NCI-H1105 (cell line): ENCODE data around the gene CLEC20A.

Source experiments
- DNase-seq: peaks from one replicate; lab custom pipeline; 2025; lab: John Stamatoyannopoulos, UW

The CLEC20A gene

DNA sequence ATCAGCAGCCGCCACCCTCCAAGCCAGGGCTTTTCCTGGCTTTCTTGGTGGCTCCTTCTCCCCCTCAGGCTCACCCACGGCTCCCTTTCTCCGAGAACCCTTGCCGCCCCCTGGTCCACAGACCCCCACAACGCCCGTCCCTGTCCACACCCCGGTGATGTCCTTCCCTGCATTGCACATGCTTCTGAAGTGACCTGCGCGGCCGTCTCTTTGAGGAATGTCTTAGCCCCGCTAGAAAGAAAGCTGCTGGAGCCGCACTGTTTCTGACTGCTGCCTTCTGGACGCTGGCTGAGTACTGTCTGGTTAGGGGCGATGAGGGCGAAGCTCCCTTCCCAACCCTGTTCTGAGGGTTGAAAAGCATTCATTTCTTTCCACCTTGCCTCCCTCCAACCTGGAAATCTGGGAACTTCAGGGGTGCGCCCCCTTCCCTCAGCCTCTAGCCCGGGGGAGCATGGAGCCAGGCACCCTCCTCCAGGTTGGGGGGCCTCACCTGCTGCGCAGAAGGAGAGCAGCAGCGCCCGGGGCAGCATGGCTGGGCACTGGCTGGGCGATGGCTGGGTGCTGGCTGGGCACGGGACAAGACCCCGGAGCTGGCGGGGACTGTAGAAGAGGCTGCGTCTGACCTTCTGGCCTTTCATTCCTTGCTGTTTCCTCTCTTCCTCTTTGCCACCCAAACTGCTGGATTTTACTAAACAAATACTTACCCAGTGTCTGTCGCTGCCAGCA is at the start of gene CLEC20A:
Gene CLEC20A, minus strand, starts transcription at position 555 of the 726 bp plus-strand sequence. Its CDS starts 25 bp downstream, at position 530.
- no peak for DNase-seq

DNA sequence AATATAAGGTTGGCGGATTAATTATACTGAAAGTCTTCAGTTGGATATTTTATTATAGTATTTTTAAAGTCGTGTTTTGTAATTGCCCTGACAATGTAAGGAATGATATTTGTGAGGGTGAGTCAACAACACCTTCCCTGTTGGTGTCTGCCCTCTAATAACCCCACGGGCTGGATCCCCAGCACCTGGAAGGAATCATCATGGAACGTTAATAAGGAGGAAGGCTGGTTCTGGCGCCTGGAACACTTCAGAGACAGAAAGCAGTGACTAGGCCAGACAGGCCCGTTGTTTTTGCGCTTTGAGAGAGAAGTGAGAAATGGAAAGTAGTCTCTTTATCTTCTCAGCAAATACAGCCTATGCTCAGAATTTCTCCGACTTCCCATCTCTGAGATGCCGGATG is 47.8 kb upstream of the CLEC20A start:
- DNase-seq = no peak

DNA sequence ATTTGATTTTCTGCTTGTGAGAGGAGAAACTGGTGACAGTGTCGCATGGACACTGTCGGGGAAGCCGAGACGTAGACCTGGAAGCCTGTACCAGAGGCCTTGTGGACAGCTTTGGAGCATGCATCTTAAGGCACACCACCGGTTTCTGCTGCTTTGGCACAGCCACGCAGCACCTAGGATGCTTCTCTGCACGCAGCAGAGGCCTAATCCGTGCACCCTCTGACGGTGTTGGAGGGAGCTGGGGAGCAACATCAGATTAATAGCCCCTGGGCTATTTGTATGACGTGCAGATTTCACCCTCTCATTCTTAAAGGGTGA is 46.5 kb upstream of the CLEC20A start:
- no peak for DNase-seq

GRCh38 chr1:178542554-178543289 is 46.0 kb upstream of the CLEC20A start:
- DNase-seq = peak; percentile 22

GRCh38 chr1:178541829-178542553 is 45.2 kb upstream of the CLEC20A start:
- no peak for DNase-seq

DNA sequence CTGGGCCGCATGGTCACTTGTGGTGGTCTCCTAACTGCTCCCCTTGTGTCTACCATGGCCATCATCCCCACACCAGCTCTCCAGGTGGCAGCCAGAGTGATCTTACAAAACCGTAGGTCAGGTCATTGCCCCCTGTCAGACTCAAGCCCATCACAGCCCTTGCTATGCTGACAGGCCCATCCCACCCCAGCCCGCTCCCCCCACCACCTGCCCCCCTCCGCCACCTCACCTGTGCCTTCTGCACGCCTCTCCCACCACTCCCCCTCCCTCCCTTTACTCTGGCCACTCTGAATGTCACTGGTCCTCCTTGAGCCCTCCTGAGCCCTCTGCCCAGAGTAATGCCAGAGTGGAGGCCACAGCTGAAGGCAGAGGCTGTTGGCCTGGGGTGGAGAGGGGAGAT is 44.6 kb upstream of the CLEC20A start:
- no peak for DNase-seq

DNA sequence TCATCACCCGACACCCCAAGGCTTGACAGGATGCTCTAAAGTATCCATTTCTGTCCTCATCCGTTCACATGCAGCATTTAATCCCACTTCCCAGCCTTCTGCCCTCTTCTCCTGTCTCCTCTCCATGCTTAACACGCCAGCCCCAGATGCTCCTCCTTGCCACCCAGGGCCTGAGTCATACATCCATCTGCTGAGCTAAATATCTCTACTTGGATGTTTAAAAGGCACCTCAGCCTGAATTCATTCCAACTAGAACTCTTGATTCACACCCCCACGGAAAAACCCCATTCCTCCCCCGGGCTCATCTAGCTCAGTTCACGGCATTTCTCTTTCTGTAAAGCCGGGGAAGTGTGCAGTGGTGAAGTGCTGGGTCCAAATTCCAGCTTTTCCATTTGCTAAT is 43.9 kb upstream of the CLEC20A start:
- DNase-seq = no peak

DNA sequence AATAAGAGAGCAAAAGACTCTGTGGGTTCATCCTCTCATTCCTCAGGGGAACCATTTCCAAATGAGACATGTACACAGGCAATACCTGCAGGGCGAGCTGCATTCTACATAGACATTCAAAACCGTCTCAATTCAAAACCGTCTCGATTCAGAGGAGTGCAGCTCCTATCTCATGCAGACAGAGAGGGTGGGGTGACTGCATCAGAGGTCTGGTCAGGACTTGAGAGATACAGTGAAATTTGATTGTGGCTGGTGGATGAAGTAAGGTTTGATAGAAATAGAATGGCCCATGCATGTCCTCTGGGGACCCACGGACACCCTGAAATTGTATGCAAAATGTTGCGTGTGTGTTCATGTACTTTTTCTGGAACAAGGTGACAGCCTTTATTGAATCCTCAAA is 43.4 kb upstream of the CLEC20A start:
- no peak for DNase-seq

DNA sequence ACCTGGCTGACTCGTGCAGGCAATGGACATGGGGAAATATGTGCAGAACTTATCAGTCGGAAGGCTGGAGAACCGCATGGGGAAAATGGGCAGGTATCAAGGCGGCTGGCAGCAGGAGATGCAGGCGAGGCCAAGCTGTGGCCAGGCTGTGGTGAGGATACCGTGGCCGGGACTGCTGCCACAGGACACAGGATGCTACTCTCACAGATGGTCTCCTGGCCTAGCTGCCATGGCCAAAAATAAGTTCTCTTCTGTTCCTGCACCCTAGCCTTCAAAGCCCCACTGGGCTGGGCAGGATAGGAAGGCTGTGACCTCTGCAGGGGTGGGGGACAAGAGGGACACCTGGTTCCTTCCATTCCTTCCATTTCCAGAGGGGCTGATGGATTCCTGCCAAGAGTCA is 42.5 kb upstream of the CLEC20A start:
- DNase-seq = no peak

- no peak for DNase-seq
Observed at GRCh38 chr1:178538192-178538916, 41.6 kb upstream of the CLEC20A start.

DNA sequence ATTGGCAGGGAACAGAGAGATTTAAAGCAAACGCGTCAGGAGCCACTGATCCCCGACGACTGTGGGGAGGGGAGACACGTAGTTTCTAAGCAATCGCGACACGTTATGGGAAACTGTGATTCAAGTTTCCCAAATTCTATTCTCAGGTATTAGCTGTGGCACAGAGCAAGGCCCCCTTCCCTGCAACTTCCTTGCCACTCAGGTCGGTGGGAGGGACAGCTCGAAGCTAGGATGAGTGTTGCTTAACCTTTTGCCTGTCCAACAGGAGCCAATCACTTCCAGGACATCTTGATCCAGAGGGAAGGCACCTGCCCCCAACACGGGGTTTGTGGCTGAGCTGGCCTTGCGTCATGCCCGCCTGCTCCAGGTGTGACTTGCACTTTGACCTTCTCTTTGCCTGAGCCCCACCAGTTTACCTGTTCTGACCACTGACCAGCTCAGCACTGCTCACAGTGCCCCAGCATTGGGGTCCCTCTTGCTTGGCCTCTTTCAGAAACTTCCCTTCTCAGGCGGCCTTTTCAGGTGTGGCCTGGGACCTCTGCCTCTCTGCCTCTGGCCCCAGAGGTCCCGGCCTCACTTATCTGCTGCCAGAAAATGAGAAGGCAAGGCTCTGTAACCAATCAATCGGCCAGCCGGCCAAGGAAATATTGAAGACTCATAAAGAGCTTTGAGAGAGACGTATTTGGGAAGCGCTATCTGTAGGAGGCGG is 40.8 kb upstream of the CLEC20A start:
- no peak for DNase-seq

DNA sequence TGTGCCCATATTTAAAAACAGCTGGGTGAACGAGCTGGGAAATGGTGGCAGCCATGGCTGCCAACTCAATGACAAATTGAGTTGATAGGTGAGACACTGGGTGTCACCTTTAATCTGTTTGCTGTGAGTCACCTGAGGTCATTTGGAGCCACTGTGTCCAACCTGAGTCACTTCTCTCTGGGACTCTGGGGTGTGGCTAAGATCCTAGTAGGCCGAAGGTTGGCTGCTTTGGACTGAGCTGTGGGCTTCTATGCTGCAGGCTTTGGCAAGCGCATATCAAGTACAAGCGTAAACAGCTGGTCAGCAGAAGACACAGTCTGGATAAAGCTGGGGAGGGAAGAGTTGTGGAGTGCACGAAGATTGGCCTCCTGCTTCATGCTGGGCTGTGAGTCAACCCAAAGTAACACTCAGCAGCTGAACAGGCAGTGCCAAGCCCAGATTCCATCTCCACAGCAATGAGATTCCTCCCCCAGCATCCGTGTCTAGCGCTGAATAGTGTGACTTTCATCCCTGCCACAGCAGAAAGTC is 40.1 kb upstream of the CLEC20A start:
- DNase-seq = no peak

DNA sequence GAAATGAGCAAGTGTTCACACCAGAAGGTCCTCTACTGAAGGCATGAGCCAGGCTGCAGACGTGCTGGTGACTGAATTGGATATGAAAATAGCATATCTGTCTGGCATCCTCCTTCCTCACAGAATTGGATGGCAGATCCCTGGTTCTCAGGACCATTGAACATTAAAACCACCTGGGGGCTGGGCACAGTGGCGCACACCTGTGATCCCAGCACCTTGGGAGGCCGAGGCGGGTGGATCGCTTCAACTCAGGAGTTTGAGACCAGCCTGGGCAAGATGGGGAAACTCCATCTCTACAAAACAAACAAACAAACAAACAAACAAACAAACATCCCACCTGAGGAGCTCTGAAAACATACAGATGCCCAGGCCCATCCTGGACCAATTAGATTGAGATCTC is 39.6 kb upstream of the CLEC20A start:
- DNase-seq = no peak

- no peak for DNase-seq
Observed at GRCh38 chr1:178534137-178534868, 37.5 kb upstream of the CLEC20A start.

GRCh38 chr1:178533121-178533946 is 36.6 kb upstream of the CLEC20A start:
- no peak for DNase-seq

DNA sequence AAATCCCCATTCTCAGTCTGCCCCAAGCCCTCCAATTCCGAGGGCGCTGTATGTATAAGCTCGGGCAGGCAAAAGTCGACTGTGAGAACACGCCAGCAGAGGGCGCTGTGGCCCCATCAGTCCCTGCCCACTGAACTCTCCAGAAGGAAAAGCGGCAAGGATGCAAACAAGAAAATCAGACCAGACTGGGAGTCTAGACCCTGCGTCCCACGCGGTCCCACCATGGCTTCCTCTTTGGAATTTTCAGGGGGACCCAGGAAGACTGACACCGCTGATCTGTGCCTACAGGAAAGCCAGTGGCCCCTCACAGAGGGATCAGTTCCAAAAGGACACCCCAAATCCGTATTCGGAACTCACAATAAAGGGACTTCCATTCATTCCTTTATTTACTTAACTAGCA is 35.6 kb upstream of the CLEC20A start:
- peak; percentile 15 for DNase-seq

- DNase-seq = no peak
Observed at GRCh38 chr1:178531887-178532286, 35.1 kb upstream of the CLEC20A start.

- DNase-seq = no peak
Observed at GRCh38 chr1:178530502-178530901, 33.7 kb upstream of the CLEC20A start.

DNA sequence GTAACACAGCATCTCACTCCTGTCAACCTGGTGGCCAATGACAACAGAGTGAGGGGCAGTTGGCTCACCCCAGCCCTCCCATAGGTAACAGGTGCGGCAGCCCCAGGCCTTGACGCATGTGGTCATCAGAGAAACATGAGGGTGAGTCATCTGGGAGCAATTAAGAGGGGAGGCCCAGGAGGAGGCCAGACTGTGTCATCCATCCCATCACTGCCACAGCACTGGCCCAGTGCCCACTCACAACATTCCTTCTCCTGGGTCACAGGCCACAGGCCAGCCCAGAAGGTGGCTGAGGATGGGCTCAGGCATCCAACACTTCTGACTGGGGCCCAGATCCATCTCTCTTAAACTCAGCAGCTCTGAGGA is 33.3 kb upstream of the CLEC20A start:
- DNase-seq = no peak
